HCT116 (cell line): ENCODE data around the gene KCNH6.

Source experiments
- EGR1 ChIP-seq: IDR thresholded peaks from 2 replicates; pipeline ENCODE4 v1.6.1; 2012; ENCODE audit warnings: low read depth
- JUND ChIP-seq: IDR thresholded peaks from 2 replicates; pipeline ENCODE4 v1.6.1; 2012
- SRF ChIP-seq: IDR thresholded peaks from 2 replicates; pipeline ENCODE4 v1.6.1; 2012; ENCODE audit warnings: low read depth
- ZFX ChIP-seq: fragments of 450-650 bp; IDR thresholded peaks from 2 replicates; pipeline ENCODE4 v1.6.1; 2017
- TF ChIP-seq, protein P1 (sequence below), 3 experiments: fragments of 200-600 bp in 1 of 3; sonication (generic) in 1 of 3; IDR thresholded peaks in 2 of 3; conservative IDR thresholded peaks in 1 of 3; 2 replicates each; pipeline ENCODE4 v1.5.1; 2012 to 2017; ENCODE audit warnings: low read depth in 2 of 3, low read length in 2 of 3, antibody characterized with exemption in 1 of 3, borderline replicate concordance in 1 of 3, control low read depth in 1 of 3, mild to moderate bottlenecking in 1 of 3, mixed read lengths in 1 of 3, mixed run types in 1 of 3, moderate library complexity in 1 of 3; ENCODE audit not compliant: insufficient read depth in 1 of 3
- TF ChIP-seq, protein P2 (sequence below): IDR thresholded peaks from 2 replicates; pipeline ENCODE4 v1.6.1; 2012

DNA sequence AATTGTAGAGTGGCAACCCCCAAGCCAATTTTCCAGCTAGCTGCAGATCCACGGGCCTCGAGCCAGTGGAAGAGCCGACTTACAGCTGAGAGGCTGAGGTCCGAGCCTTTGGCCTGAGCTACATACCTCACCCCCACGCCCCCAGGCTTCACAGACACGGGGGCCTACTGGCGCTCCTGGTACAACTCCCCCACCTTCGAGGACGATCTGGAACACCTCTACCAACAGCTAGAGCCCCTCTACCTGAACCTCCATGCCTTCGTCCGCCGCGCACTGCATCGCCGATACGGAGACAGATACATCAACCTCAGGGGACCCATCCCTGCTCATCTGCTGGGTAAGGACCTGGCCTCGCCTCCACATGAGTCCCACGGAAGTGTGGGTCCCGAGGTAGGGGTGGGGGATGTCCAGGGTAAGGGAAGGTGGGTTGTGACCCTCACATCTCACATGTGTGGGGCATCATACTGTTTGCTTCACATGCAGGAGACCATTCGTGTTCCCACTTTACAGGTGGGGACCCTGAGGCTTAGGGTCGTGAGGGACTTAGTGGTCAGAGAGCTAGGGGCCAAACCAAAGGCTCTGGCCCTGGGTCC, 42.9 kb upstream of the KCNH6 start:
- TF ChIP-seq, protein P1, sequence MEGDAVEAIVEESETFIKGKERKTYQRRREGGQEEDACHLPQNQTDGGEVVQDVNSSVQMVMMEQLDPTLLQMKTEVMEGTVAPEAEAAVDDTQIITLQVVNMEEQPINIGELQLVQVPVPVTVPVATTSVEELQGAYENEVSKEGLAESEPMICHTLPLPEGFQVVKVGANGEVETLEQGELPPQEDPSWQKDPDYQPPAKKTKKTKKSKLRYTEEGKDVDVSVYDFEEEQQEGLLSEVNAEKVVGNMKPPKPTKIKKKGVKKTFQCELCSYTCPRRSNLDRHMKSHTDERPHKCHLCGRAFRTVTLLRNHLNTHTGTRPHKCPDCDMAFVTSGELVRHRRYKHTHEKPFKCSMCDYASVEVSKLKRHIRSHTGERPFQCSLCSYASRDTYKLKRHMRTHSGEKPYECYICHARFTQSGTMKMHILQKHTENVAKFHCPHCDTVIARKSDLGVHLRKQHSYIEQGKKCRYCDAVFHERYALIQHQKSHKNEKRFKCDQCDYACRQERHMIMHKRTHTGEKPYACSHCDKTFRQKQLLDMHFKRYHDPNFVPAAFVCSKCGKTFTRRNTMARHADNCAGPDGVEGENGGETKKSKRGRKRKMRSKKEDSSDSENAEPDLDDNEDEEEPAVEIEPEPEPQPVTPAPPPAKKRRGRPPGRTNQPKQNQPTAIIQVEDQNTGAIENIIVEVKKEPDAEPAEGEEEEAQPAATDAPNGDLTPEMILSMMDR (IDR thresholded peaks at IDR 0.05 in 2 of 3, conservative IDR thresholded peaks at IDR 0.05 in 1 of 3; ENCODE audit: borderline replicate concordance in 1 of 3, insufficient read depth in 1 of 3, low read depth in 2 of 3, low read length in 2 of 3) = no peak
- TF ChIP-seq JUND (no peak), ZFX (no peak), EGR1 (no peak), SRF (no peak)
- TF ChIP-seq, protein P2, sequence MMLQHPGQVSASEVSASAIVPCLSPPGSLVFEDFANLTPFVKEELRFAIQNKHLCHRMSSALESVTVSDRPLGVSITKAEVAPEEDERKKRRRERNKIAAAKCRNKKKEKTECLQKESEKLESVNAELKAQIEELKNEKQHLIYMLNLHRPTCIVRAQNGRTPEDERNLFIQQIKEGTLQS = no peak
